Activated T-cell treated with anti-CD3 and anti-CD28 coated beads for 48 hours (primary cell): Measurements from ENCODE around the gene ZNF418.
"Not testable (repeated sequence)": the region's sequence is repeated elsewhere in the genome, so short reads cannot be mapped to it uniquely, and the experiment has no call there.

ENCODE experiments used
- DNase-seq: peaks from one replicate; pipeline ENCODE4 v3.0.0-alpha.2; 2020; ENCODE audit warnings: low read depth

Gene ZNF418

DNA sequence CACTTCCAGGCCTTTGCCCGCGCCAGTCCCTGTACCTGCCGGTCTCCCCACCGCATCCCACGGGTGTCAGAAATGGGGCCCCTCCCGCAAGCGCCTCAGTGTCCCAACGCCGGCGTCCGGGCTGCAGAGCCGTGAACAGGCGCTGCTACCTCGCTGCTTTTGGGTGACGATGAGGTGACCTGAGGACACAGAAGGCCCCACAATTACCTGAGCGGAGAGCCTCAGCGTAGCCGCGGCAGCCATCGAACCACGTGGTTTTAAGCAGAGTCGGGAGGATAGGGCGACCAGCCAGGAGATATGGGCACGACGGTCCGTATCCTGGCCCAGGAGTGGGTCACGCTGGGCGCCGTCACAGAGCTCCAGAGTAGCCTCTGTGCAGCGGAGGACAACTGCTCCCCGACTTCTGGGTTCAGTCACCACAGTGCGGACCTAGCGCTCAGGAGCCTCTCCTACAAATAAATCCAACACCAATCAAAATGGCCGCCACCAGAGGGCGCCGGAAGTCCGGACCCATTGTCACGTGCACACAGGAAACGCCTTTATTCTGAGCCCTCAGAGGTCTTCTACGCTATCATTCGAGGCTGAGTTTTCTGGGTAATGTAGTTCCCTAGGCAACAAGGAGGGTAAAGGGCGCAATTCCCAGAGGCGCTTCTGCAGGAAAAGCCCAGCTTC is 46.5 kb downstream of the ZNF418 start, which contains the start of gene ZNF814:
TSS of gene ZNF814 (minus strand) at position 478 of the 672 bp plus-strand sequence. CDS start at position 243, 235 bp downstream.
- peak; percentile 76 for DNase-seq

DNA sequence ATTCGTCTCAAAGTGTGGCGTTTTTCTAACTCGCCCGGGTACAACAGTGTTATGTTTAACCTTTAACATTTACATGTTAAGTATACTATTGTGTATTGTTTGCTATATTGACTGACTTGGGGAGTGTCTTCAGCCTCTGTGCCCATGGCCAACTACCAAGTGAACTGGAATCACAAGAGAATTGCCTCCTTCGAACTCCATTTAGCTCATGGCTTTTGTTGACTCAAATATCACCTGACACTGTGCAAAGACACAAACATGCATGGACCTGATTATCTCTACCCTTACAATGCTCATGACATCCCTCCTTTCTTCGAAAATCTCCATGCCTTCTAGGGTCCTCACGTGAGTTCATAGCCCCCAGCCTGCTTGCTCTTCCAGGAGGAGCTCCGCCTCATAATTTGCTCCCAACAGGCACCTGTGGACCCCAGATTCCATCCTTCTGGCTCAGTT is 47.1 kb downstream of the ZNF418 start:
- DNase-seq: no peak

DNA sequence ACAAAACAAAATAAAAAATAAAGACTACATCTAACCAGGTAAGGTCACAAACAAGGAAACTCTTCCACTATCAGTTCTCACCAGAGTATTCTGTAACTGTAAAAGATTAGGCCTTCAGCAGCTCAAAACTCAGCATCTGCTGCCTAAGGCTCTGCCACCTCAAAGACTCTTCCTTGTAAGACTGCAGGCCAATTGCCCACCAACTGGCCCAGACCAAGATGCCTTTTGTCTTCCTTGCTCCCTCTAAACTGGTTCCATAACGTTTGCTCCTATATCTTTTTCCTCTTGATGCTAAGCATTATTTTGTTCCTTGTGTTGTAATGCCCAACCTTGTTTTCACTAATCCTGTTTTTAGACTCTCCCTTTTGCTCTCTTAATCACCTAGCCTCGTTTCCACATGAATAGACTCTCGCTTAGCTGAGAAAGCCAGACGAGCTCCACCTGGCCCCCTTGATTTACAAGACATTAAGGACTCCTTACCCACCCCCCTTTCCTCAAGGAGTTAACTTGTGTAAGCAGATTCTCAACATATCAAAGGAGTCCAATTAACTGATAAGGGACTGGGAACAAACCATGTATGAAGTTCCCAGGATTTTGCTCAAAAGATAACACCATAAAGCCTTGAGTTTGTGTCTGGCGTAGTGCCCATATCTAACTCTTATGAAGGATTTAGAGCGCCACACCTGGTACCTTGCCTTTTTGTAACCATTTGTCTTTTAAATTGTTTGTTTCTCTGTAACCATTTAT is 47.8 kb downstream of the ZNF418 start:
- no peak for DNase-seq

DNA sequence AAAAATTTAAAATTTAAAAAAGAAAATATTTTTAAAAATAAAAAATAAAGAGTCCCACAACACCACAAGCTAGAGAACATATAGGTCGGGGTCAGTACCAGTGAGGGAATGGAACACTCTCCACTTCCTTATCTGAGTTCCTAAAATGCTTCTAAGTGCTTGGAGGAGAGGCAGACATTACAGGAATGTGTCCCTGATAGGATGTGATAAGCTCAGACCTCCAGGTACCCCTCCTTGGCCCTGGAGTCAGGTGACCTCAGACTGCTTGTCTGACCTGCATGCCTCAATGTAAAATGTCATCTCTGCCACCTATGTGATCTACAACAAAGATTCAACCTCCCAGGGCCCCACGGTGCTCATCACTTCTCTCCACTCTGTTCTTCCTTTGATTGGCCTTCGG is 49.2 kb downstream of the ZNF418 start:
- DNase-seq: no peak

DNA sequence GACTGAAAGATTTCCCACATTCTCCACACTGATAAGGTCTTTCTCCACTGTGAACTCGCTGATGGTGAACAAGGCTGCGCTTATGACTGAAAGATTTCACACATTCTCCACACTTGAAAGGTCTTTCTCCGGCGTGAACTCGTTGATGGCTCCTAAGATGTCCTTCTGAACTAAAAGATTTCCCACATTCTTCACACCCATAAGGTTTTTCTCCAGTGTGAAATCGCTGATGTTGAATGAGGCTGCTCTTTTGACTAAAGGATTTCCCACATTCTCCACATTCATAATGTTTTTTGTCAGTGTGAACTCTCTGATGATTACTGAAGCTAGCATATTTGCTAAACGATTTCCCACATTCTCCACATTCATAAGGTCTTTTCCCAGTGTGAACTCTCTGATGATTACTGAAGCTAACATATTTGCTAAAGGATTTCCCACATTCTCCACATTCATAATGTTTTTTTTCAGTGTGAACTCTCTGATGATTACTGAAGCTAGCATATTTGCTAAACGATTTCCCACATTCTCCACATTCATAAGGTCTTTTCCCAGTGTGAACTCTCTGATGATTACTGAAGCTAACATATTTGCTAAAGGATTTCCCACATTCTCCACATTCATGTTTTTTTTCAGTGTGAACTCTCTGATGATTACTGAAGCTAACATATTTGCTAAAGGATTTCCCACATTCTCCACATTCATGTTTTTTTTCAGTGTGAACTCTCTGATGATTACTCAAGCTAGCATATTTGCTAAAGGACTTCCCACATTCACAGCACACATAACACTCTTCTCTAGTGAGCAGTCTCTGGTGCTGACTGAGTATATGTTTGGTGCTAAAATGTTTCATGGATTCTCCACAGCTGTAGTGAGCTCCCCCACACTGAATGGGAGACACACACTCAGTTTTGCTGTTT is 61.1 kb downstream of the ZNF418 start:
- DNase-seq: not testable (repeated sequence)

DNA sequence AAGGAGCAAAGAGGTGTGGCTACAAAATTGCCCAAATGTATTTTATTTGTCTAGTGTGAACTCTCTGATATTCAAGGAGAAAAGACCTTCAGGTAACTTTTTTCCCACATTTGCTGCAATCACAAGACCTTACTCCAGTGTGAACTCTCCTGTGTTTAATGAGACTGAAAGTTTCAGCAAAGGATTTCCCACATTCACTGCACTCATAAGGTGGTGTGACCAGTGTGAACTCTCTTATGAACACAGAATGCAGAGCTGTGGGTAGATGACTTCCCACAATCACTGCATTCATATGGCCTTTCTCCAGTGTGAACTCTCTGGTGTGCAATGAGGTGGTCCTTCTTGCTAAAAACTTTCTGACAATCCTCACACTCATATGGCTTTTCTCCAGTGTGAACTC is 62.8 kb downstream of the ZNF418 start:
- DNase-seq: no peak
